Esophagus squamous epithelium (tissue), 5 donors: ENCODE results near the gene SARS2. TPM values are rescaled to one million over a fixed set of nuclear protein-coding genes. Genes with fewer than 3 reads are reported as not detected.

Source experiments
- DNase-seq: peaks from one replicate; lab custom pipeline; 2025; lab: John Stamatoyannopoulos, UW
- H3K27ac ChIP-seq, 4 donors: fragments of 200-600 bp; sonication (generic); one replicate each; pipeline ENCODE4 v1.5.1; 2016 to 2019; ENCODE audit warnings: mild to moderate bottlenecking in 1 of 4
- H3K27me3 ChIP-seq, 4 donors: fragments of 200-600 bp; sonication (generic); 1 replicate in 3 of 4; 2 replicates in 1 of 4; pipeline versions ENCODE4 v1.5.1 to v1.6.0; 2017 to 2021; ENCODE audit warnings: antibody characterized with exemption in 1 of 4
- H3K36me3 ChIP-seq, 3 donors: fragments of 200-600 bp; sonication (generic); one replicate each; pipeline ENCODE4 v1.5.1; 2016 to 2019
- H3K4me1 ChIP-seq, 3 donors: fragments of 200-600 bp; sonication (generic); one replicate each; pipeline ENCODE4 v1.5.1; 2017 to 2019
- H3K4me3 ChIP-seq, 4 donors: fragments of 200-600 bp; sonication (generic); 1 replicate in 3 of 4; 2 replicates in 1 of 4; pipeline ENCODE4 v1.5.1; 2016 to 2019; ENCODE audit warnings: mild to moderate bottlenecking in 2 of 4, moderate library complexity in 1 of 4
- H3K9me3 ChIP-seq, 3 donors: fragments of 200-600 bp; sonication (generic); one replicate each; pipeline ENCODE4 v1.5.1; 2016 to 2019
- POLR2A ChIP-seq, 4 donors: fragments of 450-650 bp; IDR thresholded peaks; one replicate each; pipeline ENCODE4 v1.6.1; 2017; ENCODE audit warnings: antibody characterized with exemption in 4 of 4, mild to moderate bottlenecking in 4 of 4, moderate library complexity in 3 of 4
- WGBS, 2 donors: methylation state at CpG; one replicate each; pipeline ENCODE4 v1.1.5; 2018; 5-methylcytosine and 5-hydroxymethylcytosine counted together
- intact Hi-C: fragments of 100-400 bp; cut with DNase I; formaldehyde crosslinking; loops from one replicate; pipeline ENCODE4 v1.15.0; 2022
- total RNA-seq, 4 donors: library from RNA; depleted of rRNA; stranded (reverse); fragments of >200 nt; gene quantifications; one replicate each; pipeline ENCODE4 v1.1.0, GENCODE V29; 2016
- TF ChIP-seq, protein P1 (sequence below), 6 experiments: fragments of 450-650 bp in 4 of 6; fragments of 200-600 bp in 2 of 6; sonication (generic) in 2 of 6; IDR thresholded peaks; one replicate each; pipeline ENCODE4 v1.5.1; 2016 to 2019; ENCODE audit warnings: antibody characterized with exemption in 6 of 6, mild to moderate bottlenecking in 4 of 6, moderate library complexity in 4 of 6
- donor health status: DM: yes; HTN: yes; CAD: no.

The SARS2 gene
- total RNA-seq, 4 donors from 2014 or later, result 21.2 to 32.7 (median 25.2) TPM

DNA sequence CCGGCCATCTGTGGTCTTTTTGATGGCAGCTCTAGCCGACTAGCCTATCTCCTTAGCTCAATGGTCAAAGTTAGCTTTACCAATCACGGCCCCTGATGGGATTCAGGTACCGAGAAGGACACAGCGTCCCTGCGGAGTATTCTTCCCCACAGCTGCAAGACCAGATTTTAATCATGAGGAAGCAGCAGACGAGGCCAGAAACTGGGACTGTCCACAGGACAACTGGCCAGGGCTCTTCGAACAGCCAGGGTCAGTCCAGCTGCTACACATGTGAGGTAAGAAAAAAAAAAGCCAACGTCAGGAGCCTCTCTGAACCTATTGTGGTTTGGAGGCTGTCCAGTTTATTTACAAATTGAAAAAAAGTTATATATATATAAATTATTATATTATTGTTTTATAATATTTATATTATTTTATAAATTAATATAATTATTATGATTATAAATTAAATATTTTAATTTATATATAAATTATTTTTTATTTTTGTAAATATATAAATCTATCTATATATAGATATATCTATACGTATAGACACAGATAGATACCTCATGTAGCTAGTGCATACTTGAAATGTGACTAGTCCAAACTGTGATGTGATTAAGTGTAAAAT is 63.3 kb downstream of the SARS2 start:
- Histone ChIP-seq H3K27me3 (no peaks in the 10 kb centered on the region), H3K27ac (no peak overlapping the region), H3K9me3 (no peaks in the 10 kb centered on the region), H3K36me3 (no peaks in the 10 kb centered on the region), H3K4me3 (no peak overlapping the region), H3K4me1 (peaks cover 33 to 70% (median 45%) of the 10 kb centered on the region in 3 donors)
- 81 to 82% methylated on average over 8 to 10 of the region's 10 CpGs for WGBS, 2 donors
- intact Hi-C loops, result no loop called here
- DNase-seq, result no peak
- TF ChIP-seq POLR2A (IDR thresholded peaks at IDR 0.05), result no peak
- TF ChIP-seq, protein P1, sequence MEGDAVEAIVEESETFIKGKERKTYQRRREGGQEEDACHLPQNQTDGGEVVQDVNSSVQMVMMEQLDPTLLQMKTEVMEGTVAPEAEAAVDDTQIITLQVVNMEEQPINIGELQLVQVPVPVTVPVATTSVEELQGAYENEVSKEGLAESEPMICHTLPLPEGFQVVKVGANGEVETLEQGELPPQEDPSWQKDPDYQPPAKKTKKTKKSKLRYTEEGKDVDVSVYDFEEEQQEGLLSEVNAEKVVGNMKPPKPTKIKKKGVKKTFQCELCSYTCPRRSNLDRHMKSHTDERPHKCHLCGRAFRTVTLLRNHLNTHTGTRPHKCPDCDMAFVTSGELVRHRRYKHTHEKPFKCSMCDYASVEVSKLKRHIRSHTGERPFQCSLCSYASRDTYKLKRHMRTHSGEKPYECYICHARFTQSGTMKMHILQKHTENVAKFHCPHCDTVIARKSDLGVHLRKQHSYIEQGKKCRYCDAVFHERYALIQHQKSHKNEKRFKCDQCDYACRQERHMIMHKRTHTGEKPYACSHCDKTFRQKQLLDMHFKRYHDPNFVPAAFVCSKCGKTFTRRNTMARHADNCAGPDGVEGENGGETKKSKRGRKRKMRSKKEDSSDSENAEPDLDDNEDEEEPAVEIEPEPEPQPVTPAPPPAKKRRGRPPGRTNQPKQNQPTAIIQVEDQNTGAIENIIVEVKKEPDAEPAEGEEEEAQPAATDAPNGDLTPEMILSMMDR (IDR thresholded peaks at IDR 0.05), result no peak

Other genes with a start within 250 kb of the SARS2 start
- 1 to 10 TPM; 1.5 to 4.2 (median 1.8) TPM for gene CAPN12, start 186.3 kb downstream of the SARS2 start, total RNA-seq
- gene LGALS7, start 157.2 kb downstream of the SARS2 start, total RNA-seq, result 100 to 1,000 TPM in 2 of 4 donors, 10 to 100 TPM in 1, 1 to 10 TPM in 1; 7.1 to 266 (median 114) TPM
- 1,000 to 10,000 TPM in 3 of 4 donors, 100 to 1,000 TPM in 1; 871 to 2,466 (median 1,613) TPM for gene LGALS7B, start 141.6 kb downstream of the SARS2 start, total RNA-seq
- under 1 TPM in 2 of 4 donors, not detected in 2; 0.62 to 0.76 TPM for gene LGALS4, start 117.8 kb downstream of the SARS2 start, total RNA-seq
- 100 to 1,000 TPM in 1 of 4 donors, 10 to 100 TPM in 3; 63.4 to 129 (median 85.9) TPM for gene ECH1, start 99.0 kb downstream of the SARS2 start, total RNA-seq
- gene HNRNPL, start 80.8 kb downstream of the SARS2 start, total RNA-seq, result 100 to 1,000 TPM; 136 to 186 (median 167) TPM
- 10 to 100 TPM in 1 of 4 donors, 1 to 10 TPM in 3; 4.8 to 14.9 (median 5.7) TPM for gene RINL, start 52.5 kb downstream of the SARS2 start, total RNA-seq
- gene SIRT2, start 31.1 kb downstream of the SARS2 start, total RNA-seq, result 10 to 100 TPM; 39.8 to 71.5 (median 52.7) TPM
- gene NFKBIB, start 30.8 kb downstream of the SARS2 start, total RNA-seq, result 10 to 100 TPM; 22.0 to 34.0 (median 26.7) TPM
- gene CCER2, start 18.6 kb downstream of the SARS2 start, total RNA-seq, result 1 to 10 TPM in 1 of 4 donors, under 1 TPM in 2, not detected in 1; 0.76 to 2.4 (median 0.83) TPM
- gene MRPS12, start 181 bp upstream of the SARS2 start, total RNA-seq, result 10 to 100 TPM; 27.2 to 74.6 (median 44.2) TPM
- gene FBXO17, start 45.0 kb upstream of the SARS2 start, total RNA-seq, result 10 to 100 TPM in 1 of 4 donors, 1 to 10 TPM in 3; 3.9 to 18.3 (median 8.8) TPM
- 10 to 100 TPM in 2 of 4 donors, 1 to 10 TPM in 2; 5.7 to 14.0 (median 8.3) TPM for gene FBXO27, start 101.8 kb upstream of the SARS2 start, total RNA-seq
- gene ACP7, start 153.6 kb upstream of the SARS2 start, total RNA-seq, result under 1 TPM in 3 of 4 donors, not detected in 1; 0.19 to 0.57 (median 0.40) TPM
- gene PAK4, start 195.0 kb upstream of the SARS2 start, total RNA-seq, result 10 to 100 TPM; 12.2 to 40.1 (median 18.3) TPM